Measurements from ENCODE around the gene THRA.

The THRA gene

DNA sequence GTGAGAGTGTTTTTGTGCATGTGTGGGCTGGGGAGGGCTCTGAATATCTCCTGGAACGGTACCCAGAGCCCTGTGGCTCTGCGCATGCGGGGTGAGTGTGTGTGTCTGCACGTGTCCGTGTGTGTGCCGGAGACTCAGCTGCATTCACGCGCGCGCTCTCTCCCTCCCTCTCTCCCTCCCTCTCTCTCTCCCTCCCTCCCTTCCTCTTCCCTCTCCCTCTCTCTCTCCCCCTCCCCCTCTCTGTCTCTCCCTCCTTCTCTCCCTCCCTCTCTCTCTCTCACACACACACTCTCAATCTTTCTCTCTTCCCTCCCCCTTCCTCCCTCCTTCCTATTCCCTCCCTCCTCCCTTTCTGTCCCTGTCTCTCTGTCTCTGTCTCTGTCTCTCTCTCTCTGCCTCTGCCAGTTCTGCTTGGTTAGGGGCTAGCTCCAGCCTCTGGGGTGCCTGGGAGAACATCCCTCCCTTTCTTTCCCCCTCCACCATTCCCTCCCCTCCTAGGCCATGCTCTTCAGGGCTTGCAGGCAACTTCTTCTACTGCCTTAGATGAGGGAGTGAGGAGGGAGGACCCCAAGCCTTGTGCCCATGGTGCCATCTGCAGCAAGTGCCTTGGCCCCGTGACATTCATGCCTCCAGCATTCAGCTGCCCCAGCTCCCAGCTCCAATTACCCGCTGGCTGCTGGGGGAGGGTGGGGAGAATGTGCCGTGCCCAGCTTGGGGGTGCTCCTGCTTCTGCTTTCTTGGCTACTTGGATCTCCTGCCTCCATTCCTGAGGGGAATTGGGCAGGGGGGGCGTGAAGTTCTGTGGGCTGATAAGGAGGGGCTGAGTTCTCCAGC lies 6.4 kb downstream of the THRA start:
- no peaks in the 10 kb centered on the region for H3K9me3 Mint-ChIP-seq
- no peaks in the 10 kb centered on the region for H3K36me3 Mint-ChIP-seq
- H3K27ac Mint-ChIP-seq: peak overlapping the region; percentile 95
- no peaks in the 10 kb centered on the region for H3K27me3 Mint-ChIP-seq
- peak overlapping the region; percentile 84 for H3K4me3 Mint-ChIP-seq
- H3K4me1 Mint-ChIP-seq: peaks cover 81% of the 10 kb centered on the region

GRCh38 chr17:40069751-40070708 lies 7.3 kb downstream of the THRA start:
- Mint-ChIP-seq H3K27ac (peak overlapping the region; percentile 95), H3K9me3 (no peaks in the 10 kb centered on the region), H3K27me3 (no peaks in the 10 kb centered on the region), H3K4me1 (peaks cover 79% of the 10 kb centered on the region), H3K4me3 (peak overlapping the region; percentile 84), H3K36me3 (no peaks in the 10 kb centered on the region)

- H3K4me3 Mint-ChIP-seq: peak overlapping the region; percentile 84
- H3K27me3 Mint-ChIP-seq: no peaks in the 10 kb centered on the region
- peak overlapping the region; percentile 95 for H3K27ac Mint-ChIP-seq
- H3K9me3 Mint-ChIP-seq: no peaks in the 10 kb centered on the region
- H3K4me1 Mint-ChIP-seq: peaks cover 82% of the 10 kb centered on the region
- H3K36me3 Mint-ChIP-seq: no peaks in the 10 kb centered on the region
These were observed 8.0 kb downstream of the THRA start for GRCh38 chr17:40070709-40071312.

DNA sequence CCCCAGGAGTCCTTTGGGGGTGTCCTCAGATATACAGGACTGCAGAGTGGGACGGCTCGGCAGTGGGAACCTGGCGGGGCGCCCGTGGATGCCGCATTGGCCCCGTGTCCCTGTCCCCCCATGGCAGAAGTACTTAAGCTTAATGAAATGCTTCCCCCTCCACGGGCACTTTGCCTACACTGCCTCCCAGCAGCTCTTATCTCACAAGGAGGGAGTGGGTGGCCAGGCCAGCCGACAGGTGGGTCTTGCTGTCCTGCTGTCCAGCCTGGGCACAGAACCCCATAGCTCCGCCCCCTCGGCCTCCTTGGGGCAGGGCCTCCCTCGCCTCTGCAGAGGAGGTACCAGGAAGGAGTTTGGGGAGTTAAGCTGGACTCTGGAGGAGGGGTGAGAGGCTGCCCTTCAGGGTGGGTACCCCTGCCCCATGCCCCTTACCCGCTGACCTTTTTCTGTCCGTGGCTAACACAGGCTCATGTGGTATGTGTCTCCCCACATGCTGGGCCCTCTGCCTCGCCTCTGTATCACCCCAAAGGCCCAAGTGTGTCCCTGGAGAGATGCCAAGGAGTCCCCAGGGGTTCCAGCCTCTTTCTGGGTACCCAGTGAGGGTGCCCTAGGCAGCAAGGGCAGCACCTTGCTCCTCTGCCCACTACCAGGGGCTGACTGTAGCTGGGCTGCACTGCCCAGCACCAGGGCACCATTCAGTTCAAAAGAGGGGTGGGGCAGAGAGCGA lies 8.7 kb downstream of the THRA start:
- Mint-ChIP-seq H3K27me3 (no peaks in the 10 kb centered on the region), H3K27ac (no peak overlapping the region), H3K9me3 (no peaks in the 10 kb centered on the region), H3K36me3 (no peaks in the 10 kb centered on the region), H3K4me1 (peaks cover 84% of the 10 kb centered on the region), H3K4me3 (no peak overlapping the region)

DNA sequence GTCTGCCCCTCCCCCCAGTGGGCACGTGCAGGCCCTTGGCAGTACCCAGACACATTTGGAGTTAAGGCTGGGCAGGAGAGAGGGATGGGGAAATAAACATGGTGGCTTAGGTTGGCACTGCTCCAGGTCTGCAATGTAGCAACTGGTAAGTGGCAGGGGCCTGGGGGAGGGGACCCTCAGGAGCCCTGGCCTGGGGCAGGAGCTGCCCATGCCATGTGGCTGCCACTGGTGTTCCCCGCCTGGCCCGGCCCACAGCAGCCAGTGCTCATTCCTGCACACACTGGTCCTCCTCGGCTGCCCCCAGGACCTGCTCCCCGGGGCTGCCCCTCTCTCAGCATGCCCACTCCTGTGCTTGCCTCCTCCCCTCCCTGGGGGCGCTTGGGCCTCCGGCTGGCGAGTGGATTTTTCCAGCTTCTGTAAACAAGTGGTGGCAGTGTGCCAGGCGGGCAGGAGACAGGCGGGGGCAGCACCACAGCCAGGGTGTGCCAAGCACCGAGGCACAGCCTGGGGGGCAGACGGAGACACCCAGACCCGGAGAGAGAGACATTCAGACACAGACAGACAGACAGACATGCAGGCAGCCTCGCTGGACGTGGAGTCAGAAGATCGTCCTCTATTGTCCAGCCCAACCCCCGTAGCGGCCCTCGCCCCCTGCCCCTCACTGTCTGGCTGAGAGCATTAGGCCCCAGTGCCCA lies 9.4 kb downstream of the THRA start:
- Mint-ChIP-seq H3K27ac (peak overlapping the region; percentile 62), H3K27me3 (no peaks in the 10 kb centered on the region), H3K36me3 (peaks cover 2% of the 10 kb centered on the region), H3K4me3 (no peak overlapping the region), H3K4me1 (peaks cover 80% of the 10 kb centered on the region), H3K9me3 (no peaks in the 10 kb centered on the region)

- H3K36me3 Mint-ChIP-seq: peaks cover 3% of the 10 kb centered on the region
- H3K9me3 Mint-ChIP-seq: no peaks in the 10 kb centered on the region
- no peak overlapping the region for H3K27ac Mint-ChIP-seq
- no peaks in the 10 kb centered on the region for H3K27me3 Mint-ChIP-seq
- no peak overlapping the region for H3K4me3 Mint-ChIP-seq
- peaks cover 74% of the 10 kb centered on the region for H3K4me1 Mint-ChIP-seq
These were observed 10.1 kb downstream of the THRA start for GRCh38 chr17:40072735-40073346.

DNA sequence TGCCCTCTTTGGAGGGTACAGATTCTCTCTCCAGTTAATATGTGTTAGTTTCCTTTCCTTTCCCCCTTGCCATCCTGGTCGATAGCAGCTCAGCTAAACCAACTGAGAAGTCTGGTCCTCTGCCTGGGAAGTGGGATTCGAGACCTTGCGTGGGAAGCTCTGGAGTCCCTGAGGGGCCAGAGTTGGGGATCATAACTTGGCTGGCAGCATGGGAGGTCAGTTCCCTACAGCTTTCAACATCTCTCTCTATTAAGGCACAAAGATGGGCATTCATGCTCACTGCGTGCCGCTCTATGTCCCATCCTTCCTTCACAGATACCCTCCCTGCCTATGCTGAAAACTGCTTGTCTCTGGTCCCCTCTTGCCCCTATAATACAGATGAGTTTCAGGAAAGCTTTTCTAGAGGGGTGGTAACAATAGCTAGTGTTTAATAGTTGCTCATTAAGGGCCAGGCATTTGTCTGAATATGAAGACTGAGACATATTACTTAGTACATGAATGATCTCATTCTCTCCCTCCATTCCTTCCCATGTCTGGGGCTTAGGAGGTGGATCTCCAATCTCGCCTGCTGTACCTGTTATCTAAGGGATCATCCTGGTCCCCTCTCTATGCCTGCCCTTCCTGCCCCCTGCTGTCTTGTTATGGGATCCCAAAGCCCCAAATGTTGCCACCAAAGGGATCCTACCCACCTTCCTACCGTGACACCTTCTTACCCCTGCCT lies 10.8 kb downstream of the THRA start:
- Mint-ChIP-seq H3K36me3 (peaks cover 3% of the 10 kb centered on the region), H3K4me1 (peaks cover 66% of the 10 kb centered on the region), H3K9me3 (no peaks in the 10 kb centered on the region), H3K27me3 (no peaks in the 10 kb centered on the region), H3K27ac (peak overlapping the region; percentile 25), H3K4me3 (no peak overlapping the region)

DNA sequence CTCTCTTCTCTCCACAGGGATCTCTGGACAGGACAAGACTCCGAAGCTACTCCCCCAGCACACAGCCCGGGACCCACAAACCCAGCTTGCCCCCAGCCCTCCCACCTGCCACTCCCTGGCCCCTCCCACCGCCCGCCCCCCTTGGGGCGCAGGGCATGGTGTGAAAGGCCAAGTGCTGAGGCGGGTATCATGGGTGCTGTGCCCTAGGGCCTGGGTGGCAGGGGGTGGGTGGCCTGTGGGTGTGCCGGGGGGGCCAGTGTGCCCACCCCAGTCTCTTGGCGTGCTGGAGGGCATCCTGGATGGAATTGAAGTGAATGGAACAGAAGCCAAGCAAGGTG lies 11.4 kb downstream of the THRA start:
- Mint-ChIP-seq H3K27ac (no peak overlapping the region), H3K4me3 (no peak overlapping the region), H3K27me3 (no peaks in the 10 kb centered on the region), H3K36me3 (peaks cover 3% of the 10 kb centered on the region), H3K4me1 (peaks cover 61% of the 10 kb centered on the region), H3K9me3 (no peaks in the 10 kb centered on the region)

GRCh38 chr17:40074871-40075200 lies 12.1 kb downstream of the THRA start:
- H3K27ac Mint-ChIP-seq: no peak overlapping the region
- peaks cover 54% of the 10 kb centered on the region for H3K4me1 Mint-ChIP-seq
- no peak overlapping the region for H3K4me3 Mint-ChIP-seq

GRCh38 chr17:40075201-40075941 lies 12.6 kb downstream of the THRA start:
- peak overlapping the region; percentile 70 for H3K4me3 Mint-ChIP-seq
- H3K27me3 Mint-ChIP-seq: no peaks in the 10 kb centered on the region
- no peaks in the 10 kb centered on the region for H3K9me3 Mint-ChIP-seq
- peak overlapping the region; percentile 76 for H3K27ac Mint-ChIP-seq
- peaks cover 3% of the 10 kb centered on the region for H3K36me3 Mint-ChIP-seq
- H3K4me1 Mint-ChIP-seq: peaks cover 48% of the 10 kb centered on the region

More at GRCh38 chr17:40074871-40075200, 12.1 kb downstream of the THRA start:
- peaks cover 3% of the 10 kb centered on the region for H3K36me3 Mint-ChIP-seq
- H3K27me3 Mint-ChIP-seq: no peaks in the 10 kb centered on the region
- no peaks in the 10 kb centered on the region for H3K9me3 Mint-ChIP-seq

DNA sequence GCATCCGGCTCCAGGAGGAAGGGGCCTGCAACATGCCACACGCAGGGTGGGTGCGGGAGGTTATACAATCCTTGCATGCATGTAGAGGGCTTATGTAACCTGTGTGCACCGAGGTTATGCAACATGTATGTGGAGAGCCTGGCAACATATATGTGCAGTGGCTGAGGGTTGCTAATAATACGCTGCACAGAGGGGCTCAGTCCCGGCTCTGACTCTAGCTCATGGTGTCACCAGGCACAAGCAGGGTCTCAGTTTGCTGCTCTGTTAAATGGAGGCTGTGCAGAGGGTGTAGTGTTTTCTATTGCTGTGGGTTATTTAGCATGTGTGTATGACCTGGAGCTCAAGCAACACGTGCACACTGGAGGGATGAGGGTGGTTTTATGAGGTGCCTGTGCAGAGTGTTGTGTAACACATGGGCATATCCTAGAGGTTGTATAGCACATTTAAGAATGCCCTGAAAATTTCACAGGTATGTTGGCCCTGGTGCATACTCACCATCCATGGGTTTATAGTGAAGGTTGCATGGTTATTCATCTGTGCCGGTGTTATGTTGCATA lies 13.3 kb downstream of the THRA start:
- H3K4me3 Mint-ChIP-seq: peak overlapping the region; percentile 70
- no peaks in the 10 kb centered on the region for H3K27me3 Mint-ChIP-seq
- H3K4me1 Mint-ChIP-seq: peaks cover 42% of the 10 kb centered on the region
- H3K27ac Mint-ChIP-seq: peak overlapping the region; percentile 19
- peaks cover 3% of the 10 kb centered on the region for H3K36me3 Mint-ChIP-seq
- H3K9me3 Mint-ChIP-seq: no peaks in the 10 kb centered on the region

- H3K4me3 Mint-ChIP-seq: no peak overlapping the region
- H3K9me3 Mint-ChIP-seq: no peaks in the 10 kb centered on the region
- peaks cover 3% of the 10 kb centered on the region for H3K36me3 Mint-ChIP-seq
- H3K27ac Mint-ChIP-seq: no peak overlapping the region
- H3K4me1 Mint-ChIP-seq: peaks cover 40% of the 10 kb centered on the region
- no peaks in the 10 kb centered on the region for H3K27me3 Mint-ChIP-seq
These were observed 13.8 kb downstream of the THRA start for GRCh38 chr17:40076591-40076990.

DNA sequence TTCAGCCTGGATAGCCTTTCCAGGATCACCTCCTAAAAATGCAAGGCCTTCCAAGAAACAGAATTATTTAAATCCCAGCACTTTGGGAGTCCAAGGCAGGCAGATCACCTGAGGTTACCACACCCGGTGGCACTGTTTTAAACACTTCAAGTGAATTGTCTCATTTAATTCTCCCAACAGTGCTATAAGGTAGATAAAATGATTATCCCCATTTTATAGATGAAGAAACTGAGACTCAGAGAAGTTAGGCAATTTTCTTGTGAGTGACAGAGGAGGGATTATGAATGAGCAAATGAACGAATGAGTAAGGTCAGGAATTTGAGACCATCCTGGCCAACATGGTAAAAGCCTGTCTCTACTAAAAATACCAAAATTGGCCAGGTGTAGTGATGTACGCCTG lies 16.8 kb downstream of the THRA start:
- H3K27me3 Mint-ChIP-seq: no peaks in the 10 kb centered on the region
- H3K36me3 Mint-ChIP-seq: peaks cover 5% of the 10 kb centered on the region
- H3K4me1 Mint-ChIP-seq: peaks cover 23% of the 10 kb centered on the region
- no peaks in the 10 kb centered on the region for H3K9me3 Mint-ChIP-seq
- no peak overlapping the region for H3K27ac Mint-ChIP-seq
- no peak overlapping the region for H3K4me3 Mint-ChIP-seq

Measured in activated naive CD4-positive, alpha-beta T cell treated with anti-CD3 and anti-CD28 coated beads, Interleukin-2, amount 50 U/mL, for 24 hours (primary cell).